SK-N-SH treated with all-trans-retinoic acid at 6 μM for 48 hours (cell line): ENCODE measurements around the gene GTF2E1.

ENCODE experiments used
- ATAC-seq: fragments of 200-7000 bp; cut with Tn5 transposase; 3 replicates; pipeline ENCODE4 v1.9.1; 2020; ENCODE audit warnings: mild to moderate bottlenecking, moderate library complexity
- ARNTL ChIP-seq: fragments of 450-650 bp; formaldehyde crosslinking; IDR thresholded peaks from 2 replicates; pipeline ENCODE4 v1.5.0; 2020; ENCODE audit warnings: low read depth, mild to moderate bottlenecking, moderate library complexity, borderline replicate concordance
- BACH2 ChIP-seq: fragments of 250-450 bp; sonication (Bioruptor Pico); IDR thresholded peaks from 2 replicates; pipeline ENCODE4 v1.9.0; 2021; ENCODE audit warnings: mild to moderate bottlenecking, borderline replicate concordance
- CREB5 ChIP-seq: fragments of 250-450 bp; sonication (Bioruptor Pico); IDR thresholded peaks from 2 replicates; pipeline ENCODE4 v1.5.1; 2020; ENCODE audit warnings: low read depth, mild to moderate bottlenecking, moderate library complexity
- CSDC2 ChIP-seq: fragments of 250-450 bp; sonication (Bioruptor Pico); IDR thresholded peaks from 2 replicates; pipeline ENCODE4 v1.5.0; 2020; ENCODE audit warnings: mild to moderate bottlenecking, moderate library complexity
- CSRNP3 ChIP-seq: fragments of 250-450 bp; sonication (Bioruptor Pico); IDR thresholded peaks from 2 replicates; pipeline ENCODE4 v1.5.1; 2021; ENCODE audit warnings: mild to moderate bottlenecking, moderate library complexity
- ESRRG ChIP-seq: fragments of 250-450 bp; sonication (Bioruptor Pico); IDR thresholded peaks from 2 replicates; pipeline ENCODE4 v1.6.1; 2021; ENCODE audit warnings: mild to moderate bottlenecking
- GLIS3 ChIP-seq: fragments of 250-450 bp; sonication (Bioruptor Pico); IDR thresholded peaks from 2 replicates; pipeline ENCODE4 v1.5.0; 2020; ENCODE audit warnings: mild to moderate bottlenecking, moderate library complexity
- ISL1 ChIP-seq: fragments of 250-450 bp; sonication (Bioruptor Pico); IDR thresholded peaks from 2 replicates; pipeline ENCODE4 v2.1.2; 2022; ENCODE audit warnings: mild to moderate bottlenecking, moderate library complexity
- OSR1 ChIP-seq: fragments of 250-450 bp; sonication (Bioruptor Pico); IDR thresholded peaks from 2 replicates; pipeline ENCODE4 v1.8.0; 2022; ENCODE audit warnings: moderate library complexity, mild to moderate bottlenecking, inconsistent platforms
- PATZ1 ChIP-seq: fragments of 250-450 bp; sonication (Bioruptor Pico); IDR thresholded peaks from 2 replicates; pipeline ENCODE4 v1.8.0; 2020; ENCODE audit warnings: mild to moderate bottlenecking, moderate library complexity, borderline replicate concordance
- POU6F1 ChIP-seq: fragments of 250-450 bp; sonication (Bioruptor Pico); IDR thresholded peaks from 2 replicates; pipeline ENCODE4 v1.8.0; 2021; ENCODE audit warnings: low read depth, mild to moderate bottlenecking, moderate library complexity, borderline replicate concordance
- PPARA ChIP-seq: fragments of 250-450 bp; sonication (Bioruptor Pico); IDR thresholded peaks from 2 replicates; pipeline ENCODE4 v1.5.0; 2020; ENCODE audit warnings: mild to moderate bottlenecking, borderline replicate concordance
- RARB ChIP-seq: fragments of 250-450 bp; sonication (Bioruptor Pico); IDR thresholded peaks from 2 replicates; pipeline ENCODE4 v1.8.0; 2021; ENCODE audit warnings: mild to moderate bottlenecking, moderate library complexity
- SNAI2 ChIP-seq: fragments of 250-450 bp; sonication (Bioruptor Pico); IDR thresholded peaks from 2 replicates; pipeline ENCODE4 v1.5.0; 2020; ENCODE audit warnings: mild to moderate bottlenecking, moderate library complexity
- TCF4 ChIP-seq: fragments of 250-450 bp; sonication (Bioruptor Pico); IDR thresholded peaks from 2 replicates; pipeline ENCODE4 v1.8.0; 2021; ENCODE audit warnings: mild to moderate bottlenecking, moderate library complexity, borderline replicate concordance
- TOX ChIP-seq: fragments of 250-450 bp; sonication (Bioruptor Pico); IDR thresholded peaks from 2 replicates; pipeline ENCODE4 v1.8.0; 2021; ENCODE audit warnings: mild to moderate bottlenecking, moderate library complexity, borderline replicate concordance
- ZC3H10 ChIP-seq: fragments of 250-450 bp; sonication (Bioruptor Pico); IDR thresholded peaks from 2 replicates; pipeline ENCODE4 v1.5.1; 2021; ENCODE audit warnings: mild to moderate bottlenecking, moderate library complexity
- ZFP3 ChIP-seq: fragments of 250-450 bp; sonication (Bioruptor Pico); IDR thresholded peaks from 2 replicates; pipeline ENCODE4 v1.5.0; 2020; ENCODE audit warnings: mild to moderate bottlenecking, moderate library complexity
- ZFP30 ChIP-seq: fragments of 450-650 bp; formaldehyde crosslinking; IDR thresholded peaks from 2 replicates; pipeline ENCODE4 v1.5.0; 2022; ENCODE audit warnings: mild to moderate bottlenecking, moderate library complexity
- ZNF70 ChIP-seq: fragments of 450-650 bp; formaldehyde crosslinking; IDR thresholded peaks from 2 replicates; pipeline ENCODE4 v1.5.0; 2020; ENCODE audit warnings: mild to moderate bottlenecking, moderate library complexity
- ZNF8 ChIP-seq: fragments of 450-650 bp; formaldehyde crosslinking; IDR thresholded peaks from 2 replicates; pipeline ENCODE4 v1.5.0; 2020; ENCODE audit warnings: mild to moderate bottlenecking, moderate library complexity

Gene GTF2E1

GRCh38 chr3:120802916-120803315 is 60.4 kb downstream of the GTF2E1 start:
- TF ChIP-seq CREB5 (no peak), ZFP3 (CRISPR knock-in tag) (no peak), ZNF70 (CRISPR knock-in tag) (no peak), ZNF8 (CRISPR knock-in tag) (no peak), CSRNP3 (CRISPR knock-in tag) (no peak), SNAI2 (CRISPR knock-in tag) (no peak), BACH2 (CRISPR knock-in tag) (no peak), ARNTL (no peak), TOX (no peak), ZC3H10 (CRISPR knock-in tag) (no peak), ZFP30 (CRISPR knock-in tag) (no peak), PATZ1 (CRISPR knock-in tag) (no peak), ESRRG (CRISPR knock-in tag) (no peak), GLIS3 (no peak)
- no peak for ATAC-seq

GRCh38 chr3:120816728-120817127 is 74.2 kb downstream of the GTF2E1 start:
- TF ChIP-seq ZNF8 (CRISPR knock-in tag): no peak
- TF ChIP-seq ARNTL: no peak
- no peak for TF ChIP-seq ESRRG (CRISPR knock-in tag)
- no peak for TF ChIP-seq OSR1 (CRISPR knock-in tag)
- no peak for TF ChIP-seq CSRNP3 (CRISPR knock-in tag)
- TF ChIP-seq ISL1 (CRISPR knock-in tag): no peak
- no peak for TF ChIP-seq CSDC2
- no peak for TF ChIP-seq POU6F1 (CRISPR knock-in tag)
- TF ChIP-seq PPARA (CRISPR knock-in tag): no peak
- TF ChIP-seq TOX: no peak
- TF ChIP-seq ZFP3 (CRISPR knock-in tag): no peak
- no peak for TF ChIP-seq ZFP30 (CRISPR knock-in tag)
- TF ChIP-seq RARB (CRISPR knock-in tag): no peak
- TF ChIP-seq TCF4 (CRISPR knock-in tag): no peak
- no peak for TF ChIP-seq CREB5
- no peak for TF ChIP-seq ZC3H10 (CRISPR knock-in tag)
- no peak for TF ChIP-seq PATZ1 (CRISPR knock-in tag)
- TF ChIP-seq SNAI2 (CRISPR knock-in tag): no peak

More at GRCh38 chr3:120816728-120817127, 74.2 kb downstream of the GTF2E1 start:
- ATAC-seq: no peak
